ENCODE data around the gene PPP2R2C.

The PPP2R2C gene

DNA sequence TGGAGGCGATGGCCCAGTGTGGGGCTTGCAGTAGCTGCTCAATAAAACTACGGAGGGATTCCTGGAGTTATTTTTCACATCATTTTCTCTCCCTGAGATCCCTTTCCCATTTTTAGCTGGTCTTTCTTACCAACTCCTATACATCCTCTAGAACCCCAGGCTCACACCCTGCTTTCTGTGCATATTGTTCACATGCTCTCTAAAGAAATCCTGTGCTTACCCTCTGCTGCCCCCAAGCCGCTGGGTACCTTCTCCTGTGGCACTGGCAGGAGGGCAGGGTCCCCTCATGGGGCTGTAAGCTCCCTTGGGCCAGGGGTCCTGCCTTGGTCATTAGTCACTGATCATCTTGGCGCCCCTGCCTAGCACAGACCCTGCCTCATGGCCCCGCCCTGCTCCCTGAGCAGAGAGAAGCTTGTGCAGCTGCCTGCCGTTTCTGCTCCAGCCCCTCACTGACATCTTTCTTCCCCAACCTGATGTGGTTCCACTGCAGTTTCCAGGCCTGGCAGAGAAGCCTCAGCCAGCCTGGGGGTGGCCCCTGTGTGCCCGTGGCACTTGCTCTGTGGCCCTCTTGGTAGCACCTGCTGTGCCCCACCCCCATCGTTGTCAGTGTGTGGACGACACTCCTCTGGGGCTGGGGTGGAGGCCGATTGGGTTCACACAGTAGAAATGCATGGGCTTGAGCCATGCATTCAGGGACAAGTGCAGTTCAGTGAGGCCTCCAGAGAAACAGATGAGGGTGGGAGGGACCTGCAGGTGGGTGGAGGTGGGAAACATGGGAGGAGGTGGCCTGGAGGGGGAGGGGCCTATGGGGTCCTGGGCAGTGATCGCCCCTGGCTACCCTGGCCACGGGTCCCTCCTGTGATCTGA lies 133.2 kb downstream of the PPP2R2C start:
- POLR2A ChIA-PET = no interaction called here
- CTCF ChIA-PET = no interaction called here
- DNase-seq (ENCODE audit: extremely low spot score) = no peak
- TF ChIP-seq ELF4 (IDR thresholded peaks at IDR 0.05) (no peak), SP1 (IDR thresholded peaks at IDR 0.05) (no peak), L3MBTL2 (conservative IDR thresholded peaks at IDR 0.05) (no peak), FOXM1 (IDR thresholded peaks at IDR 0.05; ENCODE audit: borderline replicate concordance) (no peak), NFRKB (IDR thresholded peaks at IDR 0.05) (no peak), PKNOX1 (IDR thresholded peaks at IDR 0.05) (no peak), ZNF384 (IDR thresholded peaks at IDR 0.05) (no peak), FOXK2 (IDR thresholded peaks at IDR 0.05) (no peak), ARNT (IDR thresholded peaks at IDR 0.05) (no peak), CTBP1 (IDR thresholded peaks at IDR 0.05; ENCODE audit: borderline replicate concordance) (no peak), LEF1 (IDR thresholded peaks at IDR 0.05; ENCODE audit: borderline replicate concordance) (no peak), HDGF (IDR thresholded peaks at IDR 0.05; ENCODE audit: borderline replicate concordance) (no peak), SUZ12 (IDR thresholded peaks at IDR 0.05) (no peak), FOXA1 (IDR thresholded peaks at IDR 0.05) (no peak), BHLHE40 (IDR thresholded peaks at IDR 0.05; ENCODE audit: borderline replicate concordance) (no peak), TARDBP (IDR thresholded peaks at IDR 0.05) (no peak)

DNA sequence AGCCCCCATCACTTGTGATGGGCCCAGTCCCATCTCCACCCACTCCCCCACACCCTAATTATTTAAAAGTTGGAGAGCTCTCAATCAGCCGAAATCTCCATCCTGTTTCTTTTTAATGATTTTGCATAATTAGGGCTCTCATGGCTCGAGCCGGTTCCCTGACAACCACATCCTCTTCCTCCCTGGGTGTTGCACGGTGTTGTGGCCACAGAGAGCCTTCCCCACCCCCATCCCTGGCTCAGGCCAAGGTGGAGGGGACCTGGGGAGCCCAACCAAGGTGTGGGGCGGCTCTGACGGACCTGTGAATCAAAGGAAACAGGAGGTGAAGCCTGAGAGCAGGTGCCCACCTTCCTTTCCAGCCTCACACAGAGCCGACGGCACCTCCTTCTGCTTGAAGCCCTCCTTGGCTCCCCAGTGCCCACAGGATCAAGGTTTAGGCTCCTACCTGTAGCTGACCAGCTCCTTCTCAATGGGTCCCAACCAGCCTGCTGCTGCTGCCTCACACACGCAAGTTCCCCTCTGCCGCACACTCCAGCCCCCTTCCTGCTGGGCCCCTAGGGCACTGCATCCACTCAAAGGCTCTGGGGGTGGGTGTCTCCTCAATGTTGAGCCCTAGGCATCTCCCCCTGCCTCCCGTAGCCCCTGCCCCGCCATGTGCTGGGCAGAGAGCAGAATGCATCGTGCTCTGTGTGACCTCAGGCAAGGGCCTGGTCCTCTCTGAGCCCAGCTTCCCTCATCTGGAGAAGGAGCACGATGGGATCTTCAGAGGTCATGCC lies 134.1 kb downstream of the PPP2R2C start:
- TF ChIP-seq FOXK2 (IDR thresholded peaks at IDR 0.05) (no peak), ZNF384 (IDR thresholded peaks at IDR 0.05) (no peak), BHLHE40 (IDR thresholded peaks at IDR 0.05; ENCODE audit: borderline replicate concordance) (no peak), HDGF (IDR thresholded peaks at IDR 0.05; ENCODE audit: borderline replicate concordance) (no peak)
- ChIA-PET POLR2A (no interaction called here), CTCF (no interaction called here)
- no peak for DNase-seq (ENCODE audit: extremely low spot score)

- POLR2A ChIA-PET = no interaction called here
- CTCF ChIA-PET = no interaction called here
- TF ChIP-seq FOXK2 (IDR thresholded peaks at IDR 0.05) (no peak), ELF4 (IDR thresholded peaks at IDR 0.05) (no peak), FOXM1 (IDR thresholded peaks at IDR 0.05; ENCODE audit: borderline replicate concordance) (no peak), ARNT (IDR thresholded peaks at IDR 0.05) (no peak), L3MBTL2 (conservative IDR thresholded peaks at IDR 0.05) (no peak), SUZ12 (IDR thresholded peaks at IDR 0.05) (no peak), FOXA1 (IDR thresholded peaks at IDR 0.05) (no peak), TARDBP (IDR thresholded peaks at IDR 0.05) (no peak), LEF1 (IDR thresholded peaks at IDR 0.05; ENCODE audit: borderline replicate concordance) (no peak), HDGF (IDR thresholded peaks at IDR 0.05; ENCODE audit: borderline replicate concordance) (no peak), PKNOX1 (IDR thresholded peaks at IDR 0.05) (no peak), BHLHE40 (IDR thresholded peaks at IDR 0.05; ENCODE audit: borderline replicate concordance) (no peak), SP1 (IDR thresholded peaks at IDR 0.05) (no peak), ZNF384 (IDR thresholded peaks at IDR 0.05) (no peak), CTBP1 (IDR thresholded peaks at IDR 0.05; ENCODE audit: borderline replicate concordance) (no peak), NFRKB (IDR thresholded peaks at IDR 0.05) (no peak)
- DNase-seq (ENCODE audit: extremely low spot score) = no peak
These were observed 135.0 kb downstream of the PPP2R2C start for GRCh38 chr4:6337331-6337935.

- POLR2A ChIA-PET = no interaction called here
- DNase-seq (ENCODE audit: extremely low spot score) = no peak
- CTCF ChIA-PET = no interaction called here
- TF ChIP-seq L3MBTL2 (conservative IDR thresholded peaks at IDR 0.05) (no peak), ELF4 (IDR thresholded peaks at IDR 0.05) (no peak), FOXK2 (IDR thresholded peaks at IDR 0.05) (no peak)
These were observed 136.2 kb downstream of the PPP2R2C start for GRCh38 chr4:6336166-6336565.

DNA sequence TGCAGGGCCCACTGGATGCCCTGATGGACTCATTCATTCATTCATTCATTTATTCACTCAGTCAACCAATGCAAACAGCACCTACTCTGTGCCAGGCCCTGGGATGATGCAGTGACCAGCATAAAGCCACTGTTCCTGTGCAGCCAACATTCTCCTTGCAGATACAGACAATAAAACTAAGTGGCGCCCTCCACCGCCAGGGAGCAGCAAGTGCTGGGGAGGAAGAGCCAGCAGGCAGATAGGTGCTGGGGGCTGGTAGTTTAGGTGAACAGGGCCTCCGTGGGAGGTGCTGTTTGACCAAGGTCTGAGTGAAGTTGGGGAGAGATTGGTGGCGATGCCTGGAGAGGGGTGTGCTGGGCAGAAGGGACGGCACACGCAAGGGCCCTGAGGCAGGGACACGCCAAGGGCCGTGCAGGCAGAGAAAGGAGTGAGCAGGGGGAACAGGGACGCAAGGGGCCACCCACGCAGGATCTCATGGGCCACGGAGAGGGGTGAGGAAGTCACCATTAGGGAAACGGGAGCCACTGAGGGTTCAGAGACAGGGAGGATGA lies 137.3 kb downstream of the PPP2R2C start:
- ChIA-PET CTCF (interaction anchor here (1.0 to 1.5 kb wide), 2 partner anchors 16 to 211 kb away, joined by 3 to 5 read pairs; no protein-coding TSS in a partner anchor), POLR2A (no interaction called here)
- no peak for TF ChIP-seq ELF4 (IDR thresholded peaks at IDR 0.05)
- TF ChIP-seq SP1 (IDR thresholded peaks at IDR 0.05) = no peak
- TF ChIP-seq SUZ12 (IDR thresholded peaks at IDR 0.05) = no peak
- TF ChIP-seq FOXK2 (IDR thresholded peaks at IDR 0.05) = no peak
- TF ChIP-seq HDGF (IDR thresholded peaks at IDR 0.05; ENCODE audit: borderline replicate concordance) = no peak
- TF ChIP-seq ARNT (IDR thresholded peaks at IDR 0.05) = no peak
- no peak for TF ChIP-seq PKNOX1 (IDR thresholded peaks at IDR 0.05)
- TF ChIP-seq LEF1 (IDR thresholded peaks at IDR 0.05; ENCODE audit: borderline replicate concordance) = no peak
- TF ChIP-seq L3MBTL2 (conservative IDR thresholded peaks at IDR 0.05) = no peak
- no peak for TF ChIP-seq ZNF384 (IDR thresholded peaks at IDR 0.05)
- TF ChIP-seq FOXA1 (IDR thresholded peaks at IDR 0.05) = no peak
- no peak for TF ChIP-seq FOXM1 (IDR thresholded peaks at IDR 0.05; ENCODE audit: borderline replicate concordance)
- no peak for TF ChIP-seq NFRKB (IDR thresholded peaks at IDR 0.05)
- TF ChIP-seq CTBP1 (IDR thresholded peaks at IDR 0.05; ENCODE audit: borderline replicate concordance) = no peak
- TF ChIP-seq BHLHE40 (IDR thresholded peaks at IDR 0.05; ENCODE audit: borderline replicate concordance) = no peak
- no peak for TF ChIP-seq TARDBP (IDR thresholded peaks at IDR 0.05)
- DNase-seq (ENCODE audit: extremely low spot score) = no peak

Measured in HEK293T (cell line).